Stimulated activated CD4-positive, alpha-beta T cell treated with anti-CD3 and anti-CD28 coated beads, Interleukin-4, amount 100 ng/mL, for 48 hours (primary cell): ENCODE results near the gene IP6K3.

Experiments used
- DNase-seq, 2 donors: peaks; one replicate each; pipeline ENCODE4 v3.0.0-alpha.2; 2020; ENCODE audit warnings: low read depth in 2 of 2

IP6K3 gene

GRCh38 chr6:33723371-33724085 lies 23.2 kb downstream of the IP6K3 start:
- DNase-seq = no peak

- no peak for DNase-seq
Observed at GRCh38 chr6:33722103-33722623, 24.5 kb downstream of the IP6K3 start.

GRCh38 chr6:33721508-33721907 lies 25.2 kb downstream of the IP6K3 start:
- no peak for DNase-seq

- no peak for DNase-seq
Observed at GRCh38 chr6:33720998-33721397, 25.7 kb downstream of the IP6K3 start.

- DNase-seq = no peak
Observed at GRCh38 chr6:33719326-33719987, 27.2 kb downstream of the IP6K3 start.

- no peak for DNase-seq
Observed at GRCh38 chr6:33718713-33719112, 28.0 kb downstream of the IP6K3 start.

GRCh38 chr6:33717934-33718455 lies 28.7 kb downstream of the IP6K3 start:
- DNase-seq = no peak

GRCh38 chr6:33716890-33717632 lies 29.6 kb downstream of the IP6K3 start:
- DNase-seq = no peak

- no peak for DNase-seq
Observed at GRCh38 chr6:33716379-33716778, 30.3 kb downstream of the IP6K3 start.

GRCh38 chr6:33714385-33715040 lies 32.2 kb downstream of the IP6K3 start:
- no peak for DNase-seq

GRCh38 chr6:33713786-33714185 lies 32.9 kb downstream of the IP6K3 start:
- no peak for DNase-seq

- DNase-seq = no peak
Observed at GRCh38 chr6:33712914-33713313, 33.8 kb downstream of the IP6K3 start.

GRCh38 chr6:33711140-33712129 lies 35.3 kb downstream of the IP6K3 start, which contains the start of gene UQCC2:
UQCC2 (minus strand) TSS chr6:33711700; CDS start chr6:33711686, 14 bp downstream.
- peak; percentile 94 to 96 for DNase-seq

- no peak for DNase-seq
Observed at GRCh38 chr6:33710296-33711121, 36.2 kb downstream of the IP6K3 start.

- no peak for DNase-seq
Observed at GRCh38 chr6:33709605-33710295, 37.0 kb downstream of the IP6K3 start.

- DNase-seq = no peak
Observed at GRCh38 chr6:33708516-33709204, 38.0 kb downstream of the IP6K3 start.

- no peak for DNase-seq
Observed at GRCh38 chr6:33707771-33708170, 38.9 kb downstream of the IP6K3 start.
